HepG2 (cell line): ENCODE measurements around the gene CALCA.

Source experiments
- FOXK2 ChIP-seq: fragments of 450-650 bp; IDR thresholded peaks from 2 replicates; pipeline ENCODE4 v1.6.1; 2016
- HNF4G ChIP-seq, 2 experiments: sonication (generic) in 1 of 2; formaldehyde crosslinking in 1 of 2; IDR thresholded peaks; 2 replicates each; pipeline versions ENCODE4 v1.4.0 to v1.6.1; 2011 to 2020; ENCODE audit warnings: borderline replicate concordance in 2 of 2, low read depth in 2 of 2, mild to moderate bottlenecking in 2 of 2, low read length in 1 of 2, missing genetic modification reagents in 1 of 2, moderate library complexity in 1 of 2
- POGZ ChIP-seq: sonication (generic); formaldehyde crosslinking; IDR thresholded peaks from 2 replicates; pipeline ENCODE4 v1.4.0; 2020; ENCODE audit warnings: mild to moderate bottlenecking, missing genetic modification reagents
- RAD21 ChIP-seq: fragments of 450-650 bp; formaldehyde crosslinking; IDR thresholded peaks from 2 replicates; pipeline ENCODE4 v1.5.0; 2020; ENCODE audit warnings: mild to moderate bottlenecking
- SP1 ChIP-seq, 2 experiments: fragments of 450-650 bp in 1 of 2; sonication (generic) in 1 of 2; formaldehyde crosslinking in 1 of 2; IDR thresholded peaks; 2 replicates each; pipeline versions ENCODE4 v1.4.0 to v1.6.1; 2016 to 2020; ENCODE audit warnings: missing genetic modification reagents in 1 of 2
- ZBTB1 ChIP-seq: sonication (generic); formaldehyde crosslinking; IDR thresholded peaks from 2 replicates; pipeline ENCODE4 v1.4.0; 2020; ENCODE audit warnings: missing genetic modification reagents, borderline replicate concordance
- ZFP37 ChIP-seq: sonication (generic); formaldehyde crosslinking; IDR thresholded peaks from 2 replicates; pipeline ENCODE4 v1.4.0; 2020; ENCODE audit warnings: missing genetic modification reagents, borderline replicate concordance
- ZFP41 ChIP-seq: sonication (generic); formaldehyde crosslinking; IDR thresholded peaks from 2 replicates; pipeline ENCODE4 v1.4.0; 2020; ENCODE audit warnings: mild to moderate bottlenecking, missing genetic modification reagents, borderline replicate concordance
- ZNF337 ChIP-seq: sonication (generic); formaldehyde crosslinking; IDR thresholded peaks from 2 replicates; pipeline ENCODE4 v1.5.1; 2020; ENCODE audit warnings: missing genetic modification reagents, low read depth, mild to moderate bottlenecking, borderline replicate concordance
- ZNF557 ChIP-seq: sonication (generic); formaldehyde crosslinking; IDR thresholded peaks from 2 replicates; pipeline ENCODE4 v1.4.0; 2020; ENCODE audit warnings: missing genetic modification reagents
- TF ChIP-seq, protein P1 (sequence below): sonication (generic); formaldehyde crosslinking; IDR thresholded peaks from 2 replicates; pipeline ENCODE4 v1.4.0; 2020; ENCODE audit warnings: missing genetic modification reagents
- TF ChIP-seq, protein P2 (sequence below): sonication (generic); formaldehyde crosslinking; IDR thresholded peaks from 2 replicates; pipeline ENCODE4 v1.5.0; 2020; ENCODE audit warnings: mild to moderate bottlenecking, missing genetic modification reagents, moderate library complexity
- TF ChIP-seq, protein P3 (sequence below): IDR thresholded peaks from 2 replicates; pipeline ENCODE4 v1.6.1; 2016; ENCODE audit warnings: mild to moderate bottlenecking, missing biosample characterization, missing genetic modification reagents
- TF ChIP-seq, protein P4 (sequence below): sonication (generic); formaldehyde crosslinking; IDR thresholded peaks from 2 replicates; pipeline ENCODE4 v1.8.0; 2022; ENCODE audit warnings: mild to moderate bottlenecking, missing genetic modification reagents, moderate library complexity

DNA sequence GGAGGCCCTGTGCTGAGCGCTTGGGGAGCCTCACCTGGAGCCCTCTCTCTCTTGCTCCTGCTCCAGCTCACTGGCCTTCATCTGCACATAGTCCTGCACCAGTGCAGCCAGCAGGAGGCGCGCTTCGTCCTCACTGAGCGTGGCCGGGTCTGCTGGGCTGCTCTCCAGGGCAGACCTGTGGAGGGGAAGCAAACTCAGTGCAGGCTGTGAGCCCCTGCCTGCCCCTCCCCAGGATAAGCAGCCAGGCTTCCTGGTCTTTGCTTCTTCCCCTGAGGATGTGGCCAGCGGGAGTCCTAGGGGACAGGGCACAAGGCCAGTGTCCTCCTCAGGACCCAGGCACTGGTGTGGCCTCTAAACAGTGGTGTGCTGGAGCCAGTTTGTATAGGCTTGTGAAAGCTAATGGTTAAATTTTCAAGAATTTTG lies 2.2 kb downstream of the CALCA start:
- TF ChIP-seq HNF4G (IDR thresholded peaks at IDR 0.05; ENCODE audit: borderline replicate concordance, low read depth, low read length) (no peak), HNF4G (CRISPR knock-in tag; IDR thresholded peaks at IDR 0.05; ENCODE audit: borderline replicate concordance, low read depth) (no peak), ZNF557 (CRISPR knock-in tag) (no peak), ZFP41 (no peak), SP1 (IDR thresholded peaks at IDR 0.05) (no peak), SP1 (CRISPR knock-in tag; IDR thresholded peaks at IDR 0.05) (no peak), FOXK2 (no peak), ZFP37 (no peak), POGZ (CRISPR knock-in tag) (no peak), RAD21 (CRISPR knock-in tag) (0 out of 2 replicates have a peak, but pooled peaks have one; percentile 50), ZNF337 (CRISPR knock-in tag) (no peak), ZBTB1 (no peak)
- TF ChIP-seq, protein P1, sequence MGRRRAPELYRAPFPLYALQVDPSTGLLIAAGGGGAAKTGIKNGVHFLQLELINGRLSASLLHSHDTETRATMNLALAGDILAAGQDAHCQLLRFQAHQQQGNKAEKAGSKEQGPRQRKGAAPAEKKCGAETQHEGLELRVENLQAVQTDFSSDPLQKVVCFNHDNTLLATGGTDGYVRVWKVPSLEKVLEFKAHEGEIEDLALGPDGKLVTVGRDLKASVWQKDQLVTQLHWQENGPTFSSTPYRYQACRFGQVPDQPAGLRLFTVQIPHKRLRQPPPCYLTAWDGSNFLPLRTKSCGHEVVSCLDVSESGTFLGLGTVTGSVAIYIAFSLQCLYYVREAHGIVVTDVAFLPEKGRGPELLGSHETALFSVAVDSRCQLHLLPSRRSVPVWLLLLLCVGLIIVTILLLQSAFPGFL = no peak
- TF ChIP-seq, protein P2, sequence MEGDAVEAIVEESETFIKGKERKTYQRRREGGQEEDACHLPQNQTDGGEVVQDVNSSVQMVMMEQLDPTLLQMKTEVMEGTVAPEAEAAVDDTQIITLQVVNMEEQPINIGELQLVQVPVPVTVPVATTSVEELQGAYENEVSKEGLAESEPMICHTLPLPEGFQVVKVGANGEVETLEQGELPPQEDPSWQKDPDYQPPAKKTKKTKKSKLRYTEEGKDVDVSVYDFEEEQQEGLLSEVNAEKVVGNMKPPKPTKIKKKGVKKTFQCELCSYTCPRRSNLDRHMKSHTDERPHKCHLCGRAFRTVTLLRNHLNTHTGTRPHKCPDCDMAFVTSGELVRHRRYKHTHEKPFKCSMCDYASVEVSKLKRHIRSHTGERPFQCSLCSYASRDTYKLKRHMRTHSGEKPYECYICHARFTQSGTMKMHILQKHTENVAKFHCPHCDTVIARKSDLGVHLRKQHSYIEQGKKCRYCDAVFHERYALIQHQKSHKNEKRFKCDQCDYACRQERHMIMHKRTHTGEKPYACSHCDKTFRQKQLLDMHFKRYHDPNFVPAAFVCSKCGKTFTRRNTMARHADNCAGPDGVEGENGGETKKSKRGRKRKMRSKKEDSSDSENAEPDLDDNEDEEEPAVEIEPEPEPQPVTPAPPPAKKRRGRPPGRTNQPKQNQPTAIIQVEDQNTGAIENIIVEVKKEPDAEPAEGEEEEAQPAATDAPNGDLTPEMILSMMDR (CRISPR knock-in tag) = peak; percentile 87
- TF ChIP-seq, protein P3, sequence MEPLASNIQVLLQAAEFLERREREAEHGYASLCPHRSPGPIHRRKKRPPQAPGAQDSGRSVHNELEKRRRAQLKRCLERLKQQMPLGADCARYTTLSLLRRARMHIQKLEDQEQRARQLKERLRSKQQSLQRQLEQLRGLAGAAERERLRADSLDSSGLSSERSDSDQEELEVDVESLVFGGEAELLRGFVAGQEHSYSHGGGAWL (CRISPR knock-in tag) = no peak
- TF ChIP-seq, protein P4, sequence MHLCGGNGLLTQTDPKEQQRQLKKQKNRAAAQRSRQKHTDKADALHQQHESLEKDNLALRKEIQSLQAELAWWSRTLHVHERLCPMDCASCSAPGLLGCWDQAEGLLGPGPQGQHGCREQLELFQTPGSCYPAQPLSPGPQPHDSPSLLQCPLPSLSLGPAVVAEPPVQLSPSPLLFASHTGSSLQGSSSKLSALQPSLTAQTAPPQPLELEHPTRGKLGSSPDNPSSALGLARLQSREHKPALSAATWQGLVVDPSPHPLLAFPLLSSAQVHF (CRISPR knock-in tag) = no peak
